Eye (tissue), 1 donor: ENCODE results near the gene SF3A1.

Experiments used
- DNase-seq: peaks from one replicate; pipeline ENCODE4 v3.0.0-alpha.2; 2015

SF3A1 gene

GRCh38 chr22:30321461-30321860, 35.2 kb downstream of the SF3A1 start:
- DNase-seq, result no peak

GRCh38 chr22:30320021-30320556, 36.6 kb downstream of the SF3A1 start:
- DNase-seq, result no peak

- no peak for DNase-seq
Observed at GRCh38 chr22:30318799-30319419, 37.8 kb downstream of the SF3A1 start.

- no peak for DNase-seq
Observed at GRCh38 chr22:30317778-30318177, 38.9 kb downstream of the SF3A1 start.

- no peak for DNase-seq
Observed at GRCh38 chr22:30315962-30316576, 40.6 kb downstream of the SF3A1 start.

GRCh38 chr22:30314915-30315314, 41.8 kb downstream of the SF3A1 start:
- DNase-seq, result no peak

- DNase-seq, result no peak
Observed at GRCh38 chr22:30313527-30314363, 42.9 kb downstream of the SF3A1 start.

- DNase-seq, result no peak
Observed at GRCh38 chr22:30312053-30312452, 44.6 kb downstream of the SF3A1 start.

- DNase-seq, result peak; percentile 16
Observed at GRCh38 chr22:30310881-30311771, 45.6 kb downstream of the SF3A1 start.

GRCh38 chr22:30309951-30310741, 46.5 kb downstream of the SF3A1 start:
- DNase-seq, result no peak

- peak; percentile 35 for DNase-seq
Observed at GRCh38 chr22:30308518-30309230, 48.0 kb downstream of the SF3A1 start.

GRCh38 chr22:30308093-30308492, 48.6 kb downstream of the SF3A1 start:
- no peak for DNase-seq

- no peak for DNase-seq
Observed at GRCh38 chr22:30307041-30307574, 49.6 kb downstream of the SF3A1 start.

- no peak for DNase-seq
Observed at GRCh38 chr22:30306627-30307011, 50.1 kb downstream of the SF3A1 start.

GRCh38 chr22:30305906-30306626, 50.6 kb downstream of the SF3A1 start:
- no peak for DNase-seq

- DNase-seq, result no peak
Observed at GRCh38 chr22:30305519-30305905, 51.2 kb downstream of the SF3A1 start.

- no peak for DNase-seq
Observed at GRCh38 chr22:30304495-30305244, 52.0 kb downstream of the SF3A1 start.

GRCh38 chr22:30302810-30303138, 53.9 kb downstream of the SF3A1 start:
- no peak for DNase-seq

GRCh38 chr22:30301995-30302809, 54.5 kb downstream of the SF3A1 start:
- DNase-seq, result no peak
